IMR-90 (cell line): ENCODE data around the gene OR4E1. TPM values are rescaled to one million over a fixed set of nuclear protein-coding genes. Genes with fewer than 3 reads are reported as not detected.

Experiments
- ATAC-seq: fragments of 200-7000 bp; cut with Tn5 transposase; 2 replicates; pipeline ENCODE4 v1.9.1; 2020; ENCODE audit warnings: low read depth, mild to moderate bottlenecking, moderate library complexity
- BruUV-seq: library from RNA; stranded (reverse); fragments of 400-500 nt; replicated peaks from 2 replicates; lab custom pipeline; 2021; lab: Mats Ljungman, UMichigan
- CTCF ChIA-PET: fragments of 300-600 bp; formaldehyde crosslinking; extraction: SDS; loops from one replicate; lab custom pipeline; 2021; ENCODE audit warnings: antibody characterized with exemption; lab: Yijun Ruan, JAX
- POLR2A ChIA-PET: fragments of 300-600 bp; sonication (Branson Sonifier 250); formaldehyde crosslinking; loops from one replicate; lab custom pipeline; 2022; ENCODE audit warnings: antibody characterized with exemption; ENCODE audit not compliant: unreplicated experiment; lab: Charles Lee
- DNase-seq: peaks from one replicate; pipeline ENCODE4 v3.0.0; 2013
- H2AFZ ChIP-seq: replicated peaks from 2 replicates; pipeline ENCODE3; 2013; ENCODE audit warnings: low read length, mild to moderate bottlenecking; ENCODE audit not compliant: poor library complexity
- H2AK5ac ChIP-seq: 2 replicates; pipeline ENCODE4 v1.6.1; 2013; ENCODE audit warnings: low read depth, low read length, inconsistent platforms
- H2AK9ac ChIP-seq: replicated peaks from 2 replicates; pipeline ENCODE3; 2013; ENCODE audit warnings: mild to moderate bottlenecking, low read depth, low read length, moderate library complexity; ENCODE audit not compliant: poor library complexity
- H2BK120ac ChIP-seq: 2 replicates; pipeline ENCODE4 v1.6.1; 2013; ENCODE audit warnings: low read depth, low read length, inconsistent platforms
- H2BK15ac ChIP-seq: 3 replicates; pipeline ENCODE4 v1.6.1; 2013; ENCODE audit warnings: low read depth, low read length, inconsistent platforms
- H2BK20ac ChIP-seq: 2 replicates; pipeline ENCODE4 v1.6.1; 2013; ENCODE audit warnings: low read depth, mild to moderate bottlenecking, inconsistent platforms, low read length, moderate library complexity
- H2BK5ac ChIP-seq: 2 replicates; pipeline ENCODE4 v1.6.1; 2013; ENCODE audit warnings: mild to moderate bottlenecking, low read depth, low read length, inconsistent platforms; ENCODE audit not compliant: poor library complexity, severe bottlenecking
- H3K14ac ChIP-seq: replicated peaks from 2 replicates; pipeline ENCODE4 v1.6.1; 2013; ENCODE audit warnings: low read depth, low read length, inconsistent platforms
- H3K18ac ChIP-seq: 2 replicates; pipeline ENCODE4 v1.6.1; 2013; ENCODE audit warnings: low read depth, low read length, control low read depth
- H3K23ac ChIP-seq: 2 replicates; pipeline ENCODE4 v1.6.1; 2013; ENCODE audit warnings: low read depth, low read length, inconsistent platforms
- H3K27ac ChIP-seq: 2 replicates; pipeline ENCODE4 v1.5.1; 2013; ENCODE audit warnings: mild to moderate bottlenecking, control low read depth, low read length; ENCODE audit not compliant: insufficient read depth
- H3K27me3 ChIP-seq: 2 replicates; pipeline ENCODE4 v1.6.1; 2013; ENCODE audit warnings: low read length; ENCODE audit not compliant: control insufficient read depth, insufficient read depth
- H3K36me3 ChIP-seq: 2 replicates; pipeline ENCODE4 v1.6.1; 2013; ENCODE audit warnings: low read length, mixed read lengths; ENCODE audit not compliant: control insufficient read depth, insufficient read depth
- H3K4ac ChIP-seq: 2 replicates; pipeline ENCODE4 v1.6.1; 2013; ENCODE audit warnings: low read depth, low read length, inconsistent platforms
- H3K4me1 ChIP-seq: 2 replicates; pipeline ENCODE4 v1.6.1; 2013; ENCODE audit warnings: low read length, mixed read lengths; ENCODE audit not compliant: control insufficient read depth, insufficient read depth
- H3K4me2 ChIP-seq: 2 replicates; pipeline ENCODE4 v1.6.1; 2013; ENCODE audit warnings: low read depth, mild to moderate bottlenecking, control low read depth, low read length, moderate library complexity
- H3K4me3 ChIP-seq: 2 replicates; pipeline ENCODE4 v1.5.1; 2013; ENCODE audit warnings: low read depth, mild to moderate bottlenecking, control low read depth, low read length, moderate library complexity; ENCODE audit not compliant: insufficient read depth
- H3K56ac ChIP-seq: 2 replicates; pipeline ENCODE4 v1.6.1; 2013; ENCODE audit warnings: low read length, inconsistent platforms; ENCODE audit not compliant: insufficient read depth; ENCODE audit errors: extremely low read depth
- H3K79me1 ChIP-seq, 2 experiments: 2 replicates each; pipeline ENCODE4 v1.6.1; 2013; ENCODE audit warnings: low read length in 2 of 2, inconsistent platforms in 1 of 2, low read depth in 1 of 2
- H3K9ac ChIP-seq: 2 replicates; pipeline ENCODE4 v1.6.1; 2013; ENCODE audit warnings: low read depth, low read length, control low read depth
- H3K9me1 ChIP-seq: 2 replicates; pipeline ENCODE4 v1.6.1; 2013; ENCODE audit warnings: low read length, inconsistent platforms; ENCODE audit not compliant: insufficient read depth
- H3K9me3 ChIP-seq: 2 replicates; pipeline ENCODE4 v1.6.1; 2013; ENCODE audit warnings: low read length; ENCODE audit not compliant: control insufficient read depth, insufficient read depth
- H4K20me1 ChIP-seq: 2 replicates; pipeline ENCODE4 v1.6.1; 2013; ENCODE audit warnings: low read length, inconsistent platforms; ENCODE audit not compliant: insufficient read depth
- H4K5ac ChIP-seq: 2 replicates; pipeline ENCODE4 v1.6.1; 2013; ENCODE audit warnings: mild to moderate bottlenecking, low read depth, low read length, control low read depth
- H4K8ac ChIP-seq, 2 experiments: 2 replicates each; pipeline ENCODE4 v1.6.1; 2013; ENCODE audit warnings: low read depth in 2 of 2, low read length in 2 of 2, control low read depth in 1 of 2, inconsistent platforms in 1 of 2
- H4K91ac ChIP-seq: 2 replicates; pipeline ENCODE4 v1.6.1; 2013; ENCODE audit warnings: low read depth, low read length, inconsistent platforms; ENCODE audit not compliant: insufficient read depth
- MAFK ChIP-seq: IDR thresholded peaks from 2 replicates; pipeline ENCODE4 v1.6.1; 2012; ENCODE audit warnings: low read depth, low read length, improper control_type of control experiment
- MXI1 ChIP-seq: IDR thresholded peaks from 2 replicates; pipeline ENCODE4 v1.6.1; 2012; ENCODE audit warnings: low read depth, mild to moderate bottlenecking, low read length, moderate library complexity, borderline replicate concordance
- NFE2L2 ChIP-seq: fragments of 150-350 bp; IDR thresholded peaks from 2 replicates; pipeline ENCODE4 v1.6.1; 2016; ENCODE audit warnings: low read depth, mild to moderate bottlenecking, low read length
- RCOR1 ChIP-seq: IDR thresholded peaks from 2 replicates; pipeline ENCODE4 v1.6.1; 2012; ENCODE audit warnings: mild to moderate bottlenecking, low read length, improper control_type of control experiment; ENCODE audit not compliant: insufficient replicate concordance
- RFX5 ChIP-seq: IDR thresholded peaks from 2 replicates; pipeline ENCODE4 v1.8.0; 2012; ENCODE audit warnings: low read depth, mild to moderate bottlenecking, low read length, moderate library complexity
- SMC3 ChIP-seq: fragments of 150-350 bp; IDR thresholded peaks from 2 replicates; pipeline ENCODE4 v1.6.1; 2016; ENCODE audit warnings: low read depth, mild to moderate bottlenecking, antibody characterized with exemption, low read length, moderate library complexity
- USF2 ChIP-seq: fragments of 150-350 bp; IDR thresholded peaks from 2 replicates; pipeline ENCODE4 v1.6.1; 2017; ENCODE audit warnings: mild to moderate bottlenecking, antibody characterized with exemption, low read length, low read depth
- WGBS, 2 experiments: methylation state at CpG; one replicate each; pipeline versions ENCODE4 v1.1.5 to v1.1.7; 2013; ENCODE audit warnings: missing lambda C conversion rate in 2 of 2; ENCODE audit not compliant: insufficient read length in 1 of 2; ENCODE audit errors: extremely low coverage in 2 of 2; 5-methylcytosine and 5-hydroxymethylcytosine counted together
- dilution Hi-C: fragments of 300-500 bp; cut with HindIII; formaldehyde crosslinking; loops from one replicate; pipeline ENCODE4 v1.14.3; 2018; ENCODE audit warnings: low sequenced_read_pairs; ENCODE audit not compliant: unreplicated experiment
- in situ Hi-C: fragments of 300-500 bp; cut with MboI; formaldehyde crosslinking; loops from 3 replicates; pipeline ENCODE4 v1.14.3; 2019; ENCODE audit warnings: low sequenced_read_pairs, inconsistent platforms, mixed read lengths
- intact Hi-C: fragments of 100-400 bp; cut with micrococcal nuclease; formaldehyde crosslinking; loops from 2 replicates; pipeline ENCODE4 v1.10.0; 2022
- polyA plus RNA-seq, 3 experiments: library from polyadenylated mRNA; depleted of rRNA; stranded (reverse); fragments of >200 nt; gene quantifications; 2 replicates each; pipeline ENCODE4 v1.2.3, GENCODE V29; 2012; ENCODE audit warnings: low replicate concordance in 1 of 3
- total RNA-seq: library from RNA; depleted of rRNA; stranded (reverse); fragments of >200 nt; gene quantifications from 2 replicates; pipeline ENCODE4 v1.2.3, GENCODE V29; 2012

The OR4E1 gene
- total and polyA plus RNA-seq, 2 of the 4 experiments (the other 2 are of a cell fraction), result not detected

- no peak overlapping the region for H2BK15ac ChIP-seq
- WGBS, 2 experiments, result 50% methylated on average over 1 of the region's 2 CpGs; no CpG with 5 or more reads in 1 of the 2 experiments
- H4K20me1 ChIP-seq, result no peaks in the 10 kb centered on the region
- no peak overlapping the region for H3K14ac ChIP-seq
- no peak overlapping the region for H3K23ac ChIP-seq
- H3K4me3 ChIP-seq, result no peak overlapping the region
- H3K4ac ChIP-seq, result no peak overlapping the region
- no peak overlapping the region for H4K5ac ChIP-seq
- no peaks in the 10 kb centered on the region for H3K9me1 ChIP-seq
- H2BK5ac ChIP-seq, result no peak overlapping the region
- H3K36me3 ChIP-seq, result no peaks in the 10 kb centered on the region
- dilution Hi-C loops, result no loop called here
- DNase-seq (no peak), ATAC-seq (no peak)
- H3K56ac ChIP-seq, result no peak overlapping the region
- H2BK20ac ChIP-seq, result no peak overlapping the region
- no peak overlapping the region for H2BK120ac ChIP-seq
- in situ Hi-C loops, result no loop called here
- no peaks in the 10 kb centered on the region for H3K9me3 ChIP-seq
- no peak overlapping the region for H3K9ac ChIP-seq
- no peaks in the 10 kb centered on the region for H3K79me1 ChIP-seq
- CTCF ChIA-PET, result no interaction called here
- no peak overlapping the region for H2AK5ac ChIP-seq
- POLR2A ChIA-PET, result no interaction called here
- H3K27ac ChIP-seq, result no peak overlapping the region
- H3K27me3 ChIP-seq, result no peaks in the 10 kb centered on the region
- BruUV-seq, result no TSS peak
- intact Hi-C loops, result no loop called here
- no peak overlapping the region for H3K18ac ChIP-seq
- no peaks in the 10 kb centered on the region for H3K4me1 ChIP-seq
- H3K4me2 ChIP-seq, result no peak overlapping the region
- no peak overlapping the region for H4K91ac ChIP-seq
- no peak overlapping the region for H4K8ac ChIP-seq
- H2AFZ ChIP-seq, result no peak overlapping the region
- H2AK9ac ChIP-seq, result no peak overlapping the region
- TF ChIP-seq USF2 (no peak), NFE2L2 (no peak), RFX5 (no peak), MXI1 (no peak), SMC3 (no peak), RCOR1 (no peak), MAFK (no peak)
Measured at GRCh38 chr14:21686468-21686867, 12.8 kb upstream of the OR4E1 start.
